Retinal pigment epithelial cell (primary cell): ENCODE results near the gene MRM2.

Source experiments
- DNase-seq: peaks from one replicate; pipeline ENCODE4 v3.0.0-alpha.2; 2010; ENCODE audit warnings: low read depth
- H3K4me3 ChIP-seq: 2 replicates; pipeline ENCODE4 v1.5.1; 2011; ENCODE audit warnings: mild to moderate bottlenecking, low read length, control low read depth, moderate library complexity
- CTCF ChIP-seq: conservative IDR thresholded peaks from 2 replicates; pipeline ENCODE4 v1.5.1; 2011; ENCODE audit warnings: low read depth, low read length, control low read depth, inconsistent platforms

MRM2 gene

GRCh38 chr7:2199956-2200583, 41.9 kb downstream of the MRM2 start:
- H3K4me3 ChIP-seq, result no peak overlapping the region
- TF ChIP-seq CTCF, result no peak
- no peak for DNase-seq

DNA sequence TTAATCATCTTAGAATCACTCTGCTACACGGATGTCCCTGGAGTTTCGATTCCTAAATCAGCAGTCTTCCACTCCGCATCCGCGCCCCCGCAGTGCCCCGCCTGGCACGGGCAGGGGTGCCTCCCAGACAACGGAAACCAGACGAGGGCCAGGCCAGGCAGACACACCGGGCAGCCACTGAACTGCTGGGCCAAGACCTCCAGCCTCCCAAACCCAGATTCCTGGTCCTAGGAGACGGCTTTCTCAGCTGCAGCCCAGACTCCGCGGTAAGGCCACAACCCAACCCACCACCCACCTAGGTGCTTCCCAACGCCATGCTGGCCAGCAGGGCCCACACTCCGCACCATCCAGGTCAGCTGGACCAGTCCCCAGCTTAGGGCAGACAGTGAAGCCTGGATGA, 42.5 kb downstream of the MRM2 start:
- DNase-seq, result no peak
- no peak for TF ChIP-seq CTCF
- H3K4me3 ChIP-seq, result no peak overlapping the region

DNA sequence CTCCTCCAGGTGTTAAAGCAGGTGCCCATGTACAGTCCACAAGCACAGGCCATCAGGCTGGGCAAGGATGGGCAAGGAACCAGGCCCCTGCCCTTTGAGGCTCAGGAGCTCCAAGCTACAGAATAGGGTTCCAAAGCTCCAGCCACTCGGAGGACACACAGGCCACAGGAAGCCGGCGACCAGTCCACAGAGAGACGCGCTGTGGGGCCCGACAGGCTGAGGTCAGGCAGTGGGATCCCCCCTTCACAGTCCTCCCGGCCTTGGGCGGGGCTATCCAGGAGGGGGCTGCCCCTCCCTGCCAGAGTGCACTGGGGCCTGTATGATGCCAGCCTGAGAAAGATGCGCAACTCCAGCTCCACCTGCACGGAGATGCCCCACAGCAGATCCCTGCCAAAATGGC, 43.2 kb downstream of the MRM2 start:
- no peak for TF ChIP-seq CTCF
- no peak overlapping the region for H3K4me3 ChIP-seq
- DNase-seq, result no peak

DNA sequence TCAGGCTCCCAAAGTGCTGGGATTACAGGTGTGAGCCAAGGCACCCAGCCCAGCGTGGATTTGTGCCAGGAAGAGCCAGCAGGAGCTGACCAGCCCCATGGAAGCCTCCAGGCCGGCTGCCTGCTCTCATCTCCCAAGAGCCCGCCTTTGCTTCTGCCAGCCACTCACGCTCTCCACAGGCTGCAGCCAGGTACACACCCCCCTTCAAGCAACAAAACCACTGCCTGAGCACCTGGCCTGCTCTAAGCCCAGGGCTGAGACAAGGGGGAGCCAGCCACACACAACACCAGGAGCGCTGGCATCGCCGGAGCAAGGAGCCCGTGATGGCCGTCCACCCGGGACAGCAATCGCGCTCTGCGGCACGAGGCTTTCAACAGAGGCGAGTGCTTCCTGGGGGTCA, 43.8 kb downstream of the MRM2 start:
- H3K4me3 ChIP-seq, result no peak overlapping the region
- DNase-seq, result no peak
- TF ChIP-seq CTCF, result no peak

DNA sequence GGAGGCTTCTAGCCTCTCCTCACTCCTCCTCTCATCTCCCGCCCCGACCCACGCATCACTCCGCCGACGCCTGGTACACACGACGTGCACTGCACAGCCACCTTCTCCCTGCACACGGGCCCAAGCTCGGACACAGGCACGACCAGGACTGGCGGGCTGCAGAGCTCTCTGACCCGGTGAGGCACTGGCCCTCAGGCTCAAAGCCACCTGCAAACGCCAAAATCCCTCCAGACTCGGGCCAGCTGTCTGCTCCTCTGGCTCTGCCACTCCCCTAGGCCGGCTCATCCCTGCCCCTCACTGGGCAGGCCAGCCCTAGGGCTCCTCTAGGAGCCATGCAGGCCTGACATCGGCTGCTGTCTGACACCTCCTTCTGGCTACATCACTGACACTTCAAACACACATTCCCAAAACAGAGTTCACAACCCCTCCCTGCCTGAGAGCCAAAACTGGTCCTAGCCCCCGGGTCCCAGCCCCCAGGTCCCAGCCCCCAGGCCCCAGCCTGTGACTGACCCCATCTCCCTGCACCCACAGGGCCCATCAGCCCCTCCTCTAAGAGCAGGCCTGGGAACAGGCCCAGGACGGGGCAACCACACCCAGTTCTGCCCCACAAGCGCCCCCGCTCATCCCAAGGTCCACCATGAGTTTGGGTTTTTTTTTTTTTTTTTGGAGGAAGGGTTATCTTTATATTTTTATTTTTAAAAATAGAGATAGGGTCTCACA, 44.4 kb downstream of the MRM2 start:
- no peak for DNase-seq
- no peak for TF ChIP-seq CTCF
- H3K4me3 ChIP-seq, result no peak overlapping the region

- H3K4me3 ChIP-seq, result no peak overlapping the region
- DNase-seq, result no peak
- no peak for TF ChIP-seq CTCF
These were observed 45.3 kb downstream of the MRM2 start for GRCh38 chr7:2196381-2197378.
